Muscle of back (tissue), 11 donors: ENCODE data around the gene WDR38. TPM values are rescaled to one million over a fixed set of nuclear protein-coding genes. Genes with fewer than 3 reads are reported as not detected.
"Not testable (repeated sequence)": the region's sequence is repeated elsewhere in the genome, so short reads cannot be mapped to it uniquely, and the experiment has no call there.

Experiments used
- DNase-seq, 3 donors: peaks; one replicate each; pipeline versions ENCODE4 v3.0.0 to v3.0.0-alpha.2; 2013
- polyA plus RNA-seq, 10 donors: library from polyadenylated mRNA; unstranded; fragments of 120-200 nt; gene quantifications; one replicate each; pipeline ENCODE4 v1.2.1, GENCODE V29; 2013; ENCODE audit not compliant: insufficient read length in 10 of 10

Gene WDR38
- polyA plus RNA-seq, 10 donors = 0.10 to 0.43 (median 0.19) TPM; not detected in 7

GRCh38 chr9:124830593-124830992 lies 22.7 kb upstream of the WDR38 start:
- no peak for DNase-seq

- DNase-seq = peak in 1 of 3 donors; percentile 59
These were observed 21.5 kb upstream of the WDR38 start for GRCh38 chr9:124831642-124832364.

GRCh38 chr9:124834591-124834990 lies 18.7 kb upstream of the WDR38 start:
- peak in 1 of 3 donors; percentile 49 for DNase-seq

- peak in 1 of 3 donors; percentile 80 for DNase-seq
These were observed 18.2 kb upstream of the WDR38 start for GRCh38 chr9:124835026-124835557.

GRCh38 chr9:124838132-124838531 lies 15.1 kb upstream of the WDR38 start:
- not testable (repeated sequence) for DNase-seq

GRCh38 chr9:124838567-124839275 lies 14.5 kb upstream of the WDR38 start:
- peak in 1 of 3 donors; percentile 17 for DNase-seq

GRCh38 chr9:124839612-124840299 lies 13.5 kb upstream of the WDR38 start:
- peak in 1 of 3 donors; percentile 72 for DNase-seq

GRCh38 chr9:124840300-124840833 lies 12.9 kb upstream of the WDR38 start:
- peak; percentile 73 to 82 (median 81) for DNase-seq

- no peak for DNase-seq
These were observed 12.0 kb upstream of the WDR38 start for GRCh38 chr9:124841075-124841821.

- DNase-seq = no peak
These were observed 9.7 kb upstream of the WDR38 start for GRCh38 chr9:124843456-124844034.

GRCh38 chr9:124844291-124844690 lies 9.0 kb upstream of the WDR38 start:
- DNase-seq = no peak

GRCh38 chr9:124846467-124846866 lies 6.8 kb upstream of the WDR38 start:
- DNase-seq = not testable (repeated sequence)

GRCh38 chr9:124846969-124847368 lies 6.3 kb upstream of the WDR38 start:
- no peak for DNase-seq

GRCh38 chr9:124849801-124850200 lies 3.5 kb upstream of the WDR38 start:
- peak in 2 of 3 donors; percentile 41 to 70 for DNase-seq

- DNase-seq = peak in 2 of 3 donors; percentile 27 to 57
These were observed 985 bp upstream of the WDR38 start for GRCh38 chr9:124852121-124852828.

GRCh38 chr9:124853605-124854143 lies 414 bp downstream of the WDR38 start:
- DNase-seq = no peak

- no peak for DNase-seq
These were observed 901 bp downstream of the WDR38 start for GRCh38 chr9:124854161-124854560.

- no peak for DNase-seq
These were observed 1.6 kb downstream of the WDR38 start for GRCh38 chr9:124854822-124855221.

- no peak for DNase-seq
These were observed 2.3 kb downstream of the WDR38 start for GRCh38 chr9:124855566-124855943.
